ENCODE data around the gene ITGAL.

ITGAL gene

DNA sequence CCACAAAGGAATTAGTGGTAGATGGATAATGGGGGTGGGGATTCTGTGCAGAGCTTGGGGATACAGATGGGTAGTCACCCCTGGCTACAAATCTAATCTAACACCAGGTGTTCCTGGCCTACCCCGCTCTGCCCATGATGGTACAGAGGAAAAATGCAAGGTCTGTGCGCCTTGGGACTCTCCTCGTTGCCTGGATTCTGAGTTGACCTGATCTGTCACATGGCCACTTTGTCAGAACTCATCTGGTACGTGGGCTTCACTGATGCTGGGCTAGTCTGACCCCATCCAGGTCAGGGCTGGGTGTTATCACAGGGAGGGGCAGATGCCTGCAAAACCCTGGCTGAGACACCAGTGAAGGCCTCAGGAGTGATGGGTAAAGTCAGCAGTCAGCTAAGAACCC lies 80.4 kb downstream of the ITGAL start:
- no peak for DNase-seq

DNA sequence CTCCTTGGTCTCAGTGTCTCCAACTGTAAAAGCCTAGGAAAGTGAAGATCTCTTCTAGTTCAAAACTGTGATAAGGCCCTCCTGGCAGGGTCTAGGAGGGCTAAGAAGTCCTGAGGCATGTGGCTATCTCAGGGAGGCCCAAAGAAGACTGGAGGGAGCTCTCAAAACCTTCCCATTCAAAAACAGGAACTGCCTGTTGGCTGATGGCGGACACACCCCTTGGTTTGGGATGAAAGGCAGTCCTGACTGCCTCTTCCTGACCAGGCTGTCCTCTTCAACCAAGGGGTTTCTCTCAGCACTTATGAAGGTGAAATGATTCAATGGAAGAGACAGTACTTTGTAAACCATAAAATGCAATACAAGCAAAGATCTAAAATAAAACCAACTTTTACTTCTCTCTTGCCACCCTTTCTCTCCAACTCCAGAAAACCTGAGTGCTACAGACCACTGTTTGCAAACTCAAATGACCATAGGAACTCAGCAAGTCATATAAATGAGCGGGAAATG lies 80.9 kb downstream of the ITGAL start:
- DNase-seq = no peak

DNA sequence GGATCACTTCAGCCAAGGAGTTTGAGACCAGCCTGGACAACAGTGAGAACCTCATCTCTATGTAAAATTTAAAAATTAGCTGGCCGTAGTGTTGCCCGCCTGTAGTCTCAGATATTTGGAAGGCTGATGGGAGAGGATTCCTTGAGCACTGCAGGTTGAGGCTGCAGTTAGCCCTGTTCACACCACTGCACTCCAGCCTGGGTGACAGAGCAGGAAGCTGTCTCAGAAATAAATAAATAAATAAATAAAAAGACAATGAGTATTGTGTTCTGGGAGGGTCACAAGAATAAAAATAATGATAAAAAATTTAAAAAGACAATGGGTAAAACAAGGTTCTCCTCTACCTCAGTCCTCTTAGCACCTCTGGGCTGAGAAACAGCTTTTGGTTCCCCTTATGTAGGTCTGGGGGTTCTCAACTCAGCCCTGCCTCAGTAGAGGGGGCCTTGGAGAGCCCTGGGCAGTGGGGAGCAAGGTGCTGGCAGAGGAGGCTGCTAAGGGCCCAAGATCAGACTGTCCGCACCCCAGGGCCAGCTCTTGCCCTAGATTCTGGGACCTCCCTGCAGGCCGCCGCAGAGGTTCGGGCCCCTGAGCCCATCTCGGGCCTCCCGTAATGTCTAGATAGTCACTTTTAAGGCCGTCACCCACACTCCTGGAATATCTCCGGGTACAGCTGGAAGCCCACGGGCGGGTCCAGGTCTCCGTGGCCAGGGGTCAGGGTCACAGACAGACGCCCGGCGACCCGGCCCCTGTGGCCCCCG lies 82.2 kb downstream of the ITGAL start:
- no peak for DNase-seq

DNA sequence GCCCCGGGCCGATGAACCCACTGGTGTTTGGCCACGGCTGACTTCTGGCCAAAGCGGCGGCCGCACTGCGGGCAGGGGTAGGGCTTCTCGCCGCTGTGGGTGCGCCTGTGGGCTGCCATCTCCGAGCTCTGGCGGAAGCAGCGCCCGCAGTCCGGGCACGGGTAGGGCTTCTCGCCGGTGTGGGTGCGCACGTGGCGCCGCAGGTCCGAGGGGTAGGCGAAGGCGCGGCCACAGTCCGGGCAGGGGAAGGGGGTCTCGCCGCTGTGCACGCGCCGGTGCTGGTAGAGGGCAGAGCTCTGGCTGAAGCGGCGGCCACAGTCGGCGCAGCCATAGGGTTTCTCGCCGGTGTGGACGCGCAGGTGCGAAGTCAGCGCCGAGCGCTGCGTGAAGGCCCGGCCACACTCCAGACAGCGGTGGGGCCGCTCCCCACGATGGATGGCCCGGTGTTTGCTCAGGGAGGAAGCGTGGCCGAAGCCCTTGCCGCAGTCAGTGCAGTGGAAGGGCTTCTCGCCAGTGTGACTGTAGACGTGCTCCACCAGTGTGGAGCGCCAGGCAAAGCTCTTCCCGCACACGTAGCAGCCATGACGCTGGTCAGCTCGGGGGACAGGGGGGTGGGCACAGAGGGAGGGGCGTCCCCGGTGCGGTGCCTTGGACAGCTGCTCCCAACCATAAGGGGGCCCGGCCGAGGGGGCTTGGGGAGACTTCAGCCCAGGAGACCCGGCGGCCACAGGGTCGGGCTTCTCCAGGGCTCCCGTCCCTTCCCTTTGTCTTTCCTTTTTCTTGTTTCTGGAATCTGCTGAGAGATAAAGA lies 83.0 kb downstream of the ITGAL start:
- no peak for DNase-seq

DNA sequence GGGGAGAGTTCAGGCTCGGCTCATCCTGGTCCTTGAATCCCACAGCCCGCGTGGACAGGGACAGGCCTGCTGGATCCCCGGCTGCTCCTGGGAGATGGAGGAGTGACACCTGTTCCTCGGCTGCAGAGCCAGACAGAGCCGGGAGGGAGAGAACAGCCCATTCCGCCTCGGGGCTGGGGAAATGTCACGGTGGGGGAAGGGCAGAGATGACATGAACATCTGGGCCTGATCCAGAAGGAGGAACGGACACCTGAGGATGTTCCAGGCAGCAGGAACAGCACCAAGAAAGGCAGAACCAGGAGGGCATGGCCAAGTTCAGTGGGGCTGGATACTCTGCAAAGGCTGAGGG lies 83.6 kb downstream of the ITGAL start:
- no peak for DNase-seq

DNA sequence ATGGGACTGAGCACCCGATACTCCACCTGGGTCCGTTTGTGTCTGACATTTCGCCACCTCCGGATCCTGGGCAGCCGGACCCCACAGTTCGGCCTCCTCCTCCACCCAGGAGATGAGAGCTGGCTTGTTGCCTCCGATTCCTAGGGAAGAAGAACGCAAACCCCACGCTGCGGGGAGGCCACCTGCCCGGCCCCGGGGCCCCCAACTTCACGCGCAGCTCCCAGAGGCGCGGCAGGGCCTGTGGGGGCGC lies 85.1 kb downstream of the ITGAL start:
- no peak for DNase-seq

DNA sequence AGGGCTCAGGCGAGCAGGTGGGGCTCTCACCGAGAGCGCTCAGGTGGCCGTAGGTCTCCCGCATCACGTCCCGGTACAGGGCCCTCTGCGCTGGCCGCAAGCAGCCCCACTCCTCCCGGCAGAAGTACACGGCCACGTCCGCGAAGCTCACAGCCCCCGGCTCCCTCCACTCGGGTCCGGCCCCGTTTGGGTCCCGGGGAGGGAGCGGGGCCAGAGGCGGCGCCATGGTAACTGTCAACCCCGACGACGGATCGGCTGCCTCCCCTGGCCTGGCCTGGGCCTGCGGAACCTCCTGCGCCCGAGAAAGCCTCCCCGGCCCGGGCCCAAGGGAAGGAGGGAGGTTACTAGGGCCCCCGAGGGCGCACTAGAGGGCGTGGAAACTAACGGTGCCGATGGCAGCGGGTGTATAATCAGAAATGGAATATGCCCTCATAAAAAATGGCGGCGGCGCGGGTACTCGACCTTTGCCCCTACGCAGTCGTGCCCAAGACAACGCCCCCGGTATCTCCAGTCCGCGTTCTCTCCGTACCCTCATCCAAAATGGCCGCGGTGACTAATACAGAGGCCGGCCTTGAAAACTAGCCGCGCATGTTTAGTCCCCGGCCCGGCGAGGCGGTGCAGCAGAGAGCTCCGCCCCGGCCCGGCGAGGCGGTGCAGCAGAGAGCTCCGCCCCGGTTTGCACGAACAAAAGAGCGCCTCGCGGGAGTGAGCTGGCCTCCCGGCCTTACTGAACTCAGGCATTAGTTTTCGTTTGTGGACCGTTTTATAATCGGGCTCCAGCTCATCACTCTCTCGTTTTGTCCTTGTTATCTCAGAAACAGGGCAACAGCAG lies 85.6 kb downstream of the ITGAL start, which contains the start of gene ZNF764:
TSS of gene ZNF764 (minus strand) at position 418 of the 832 bp plus-strand sequence. CDS start at position 226, 192 bp downstream.
- peak; percentile 99 for DNase-seq

DNA sequence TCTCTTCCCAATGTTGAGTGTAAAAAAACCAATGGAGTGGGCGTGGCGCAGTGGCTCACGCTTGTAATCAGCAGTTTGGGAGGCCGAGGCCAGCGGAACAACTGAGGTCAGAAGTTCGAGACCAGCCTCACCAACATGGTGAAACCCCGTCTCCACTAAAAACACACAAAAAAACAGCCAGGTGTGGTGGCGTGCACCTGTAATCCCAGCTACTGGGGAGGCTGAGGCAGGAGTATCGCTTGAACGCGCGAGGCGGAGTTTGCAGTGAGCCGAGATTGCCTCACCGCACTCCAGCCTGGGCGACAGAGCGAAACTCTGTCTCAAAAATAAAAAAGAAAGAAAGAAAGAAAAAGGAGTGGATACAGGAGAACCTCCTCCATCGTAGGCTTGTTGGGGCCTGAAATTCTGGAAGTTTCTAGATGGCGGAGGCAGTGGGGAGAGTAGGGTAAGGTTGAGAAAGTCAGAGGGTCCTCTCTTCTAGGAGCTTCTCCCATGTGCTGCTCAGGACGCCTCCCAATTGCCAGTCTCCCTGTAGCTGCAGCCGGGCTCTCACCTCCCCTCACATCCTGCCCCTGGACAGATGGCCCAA lies 86.3 kb downstream of the ITGAL start:
- no peak for DNase-seq

DNA sequence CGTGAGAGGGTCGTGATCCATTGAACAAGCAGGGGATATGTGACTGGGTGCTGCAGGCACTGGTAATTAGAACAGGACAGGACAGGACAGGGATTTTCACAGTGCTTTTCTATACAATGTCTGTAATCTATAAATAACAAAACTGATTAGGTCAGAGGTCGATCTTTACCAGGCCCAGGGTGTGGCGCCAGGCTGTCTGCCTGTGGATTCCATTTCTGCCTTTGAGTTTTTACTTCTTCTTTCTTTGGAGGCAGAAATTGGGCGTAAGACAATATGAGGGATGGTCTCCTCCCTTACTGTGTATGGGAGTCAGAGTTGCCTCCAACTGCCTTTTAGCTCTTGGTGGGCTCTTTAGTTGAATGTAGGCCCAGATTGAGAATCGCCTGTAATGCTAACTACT lies 87.1 kb downstream of the ITGAL start:
- DNase-seq = no peak

DNA sequence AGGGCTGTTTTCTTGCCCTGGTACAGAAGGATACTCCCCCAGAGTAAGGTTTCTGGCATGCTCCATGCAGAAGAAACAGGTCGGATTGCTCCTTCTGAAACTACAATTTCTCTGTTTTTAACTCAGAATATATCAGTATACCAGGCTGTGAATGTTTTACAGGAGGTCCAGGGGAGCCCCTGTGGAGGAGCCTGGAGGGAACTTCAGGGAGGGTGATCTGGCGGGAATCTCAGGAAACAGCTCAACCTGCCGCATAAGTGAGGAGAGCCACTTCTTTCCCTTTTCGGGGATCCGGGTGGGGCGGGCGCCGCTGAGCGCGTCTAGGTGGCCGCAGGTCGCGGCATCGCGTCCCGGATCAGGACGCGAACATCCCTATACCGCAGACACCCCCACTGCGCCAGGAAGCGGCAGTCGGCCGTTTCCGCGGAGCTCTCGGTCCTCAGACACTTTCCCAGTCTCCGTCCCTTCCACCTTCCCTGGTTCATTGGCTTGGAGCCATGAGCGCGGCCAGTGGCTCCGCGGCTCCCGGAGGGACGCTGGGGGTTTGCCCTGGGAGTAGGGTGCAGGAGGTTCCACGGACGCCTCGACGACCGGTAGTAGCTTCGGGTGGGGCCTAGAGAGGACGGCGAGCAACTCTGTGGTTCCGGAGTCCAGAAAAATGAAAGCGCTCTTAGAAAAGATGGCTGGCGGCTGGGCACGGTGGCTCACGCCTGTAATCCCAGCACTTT lies 88.7 kb downstream of the ITGAL start:
- no peak for DNase-seq

DNA sequence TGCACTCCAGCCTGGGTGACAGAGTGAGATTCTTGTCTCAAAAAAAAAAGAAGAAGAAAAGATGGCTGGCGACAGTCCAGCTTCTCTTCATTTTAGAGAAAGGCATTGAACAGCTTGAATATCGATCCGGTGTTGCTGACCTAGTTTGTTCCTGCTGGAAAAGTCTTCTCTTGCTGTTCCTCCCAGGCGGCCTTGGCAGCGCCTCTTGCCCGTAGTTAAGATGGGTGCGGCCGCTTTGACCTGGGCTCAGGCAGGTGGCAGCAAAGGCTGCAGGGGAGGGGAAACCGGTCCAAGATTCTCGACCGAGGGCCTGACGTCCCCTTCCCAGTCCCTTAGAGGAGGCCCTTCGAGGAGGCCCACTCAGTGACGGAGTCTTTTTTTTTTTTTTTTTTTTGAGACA lies 89.5 kb downstream of the ITGAL start:
- DNase-seq = no peak

DNA sequence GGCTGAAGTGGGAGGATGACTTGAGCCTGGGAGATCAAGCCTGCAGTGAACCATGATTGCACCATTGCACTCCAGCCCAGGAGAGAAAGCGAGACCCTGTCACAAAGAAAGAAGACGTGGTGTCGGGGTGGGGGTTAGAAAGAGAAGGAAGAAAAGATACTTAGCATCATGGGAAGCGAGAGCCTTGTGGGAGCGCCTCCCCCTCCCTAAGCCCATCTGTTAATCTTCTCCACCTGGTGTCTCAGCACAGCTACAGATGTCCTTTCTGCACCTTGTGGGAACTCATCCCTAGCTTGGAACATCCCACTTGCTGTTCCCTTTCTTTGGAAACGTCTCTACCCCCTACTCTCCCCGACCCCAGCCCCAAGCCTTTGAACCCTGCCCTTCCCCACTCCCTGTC lies 93.0 kb downstream of the ITGAL start:
- no peak for DNase-seq

DNA sequence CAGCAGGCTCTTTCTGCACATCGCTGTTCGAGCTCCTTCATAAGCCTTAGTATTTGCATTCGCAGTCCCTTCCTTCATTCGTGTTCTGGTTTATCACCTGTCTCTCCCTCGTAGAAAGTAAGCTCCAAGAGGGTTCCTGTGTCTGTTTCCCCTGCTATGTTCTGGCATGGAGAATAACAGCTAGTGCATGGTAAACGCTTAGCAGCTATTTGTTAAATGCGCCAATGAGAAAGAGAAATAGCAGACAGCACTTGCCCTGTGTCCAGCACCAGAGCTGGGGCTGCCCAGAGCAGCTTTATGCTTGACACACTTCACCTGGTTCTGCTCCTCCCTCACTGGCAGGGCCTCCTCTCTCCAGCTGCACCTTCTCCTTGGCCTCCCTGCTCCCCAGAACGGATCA lies 93.4 kb downstream of the ITGAL start:
- DNase-seq = no peak

DNA sequence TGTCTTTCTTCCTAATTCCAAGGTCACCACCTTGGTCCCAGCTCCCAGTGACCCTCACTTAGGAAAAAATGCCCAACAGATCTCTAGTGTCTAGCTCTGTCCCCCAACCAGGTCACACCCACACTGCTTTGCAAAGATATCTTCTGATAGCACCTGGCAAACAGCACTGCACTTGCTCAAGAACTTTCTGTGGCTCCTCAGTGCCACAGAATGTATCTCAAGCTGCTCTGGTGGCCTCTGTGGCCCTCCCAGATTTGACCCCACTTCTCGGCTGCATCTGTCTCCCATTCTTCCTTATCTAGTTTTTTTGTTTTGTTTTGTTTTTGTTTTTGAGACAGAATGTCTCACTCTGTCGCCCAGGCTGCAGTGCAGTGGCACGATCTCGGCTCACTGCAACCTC lies 94.0 kb downstream of the ITGAL start:
- DNase-seq = no peak

DNA sequence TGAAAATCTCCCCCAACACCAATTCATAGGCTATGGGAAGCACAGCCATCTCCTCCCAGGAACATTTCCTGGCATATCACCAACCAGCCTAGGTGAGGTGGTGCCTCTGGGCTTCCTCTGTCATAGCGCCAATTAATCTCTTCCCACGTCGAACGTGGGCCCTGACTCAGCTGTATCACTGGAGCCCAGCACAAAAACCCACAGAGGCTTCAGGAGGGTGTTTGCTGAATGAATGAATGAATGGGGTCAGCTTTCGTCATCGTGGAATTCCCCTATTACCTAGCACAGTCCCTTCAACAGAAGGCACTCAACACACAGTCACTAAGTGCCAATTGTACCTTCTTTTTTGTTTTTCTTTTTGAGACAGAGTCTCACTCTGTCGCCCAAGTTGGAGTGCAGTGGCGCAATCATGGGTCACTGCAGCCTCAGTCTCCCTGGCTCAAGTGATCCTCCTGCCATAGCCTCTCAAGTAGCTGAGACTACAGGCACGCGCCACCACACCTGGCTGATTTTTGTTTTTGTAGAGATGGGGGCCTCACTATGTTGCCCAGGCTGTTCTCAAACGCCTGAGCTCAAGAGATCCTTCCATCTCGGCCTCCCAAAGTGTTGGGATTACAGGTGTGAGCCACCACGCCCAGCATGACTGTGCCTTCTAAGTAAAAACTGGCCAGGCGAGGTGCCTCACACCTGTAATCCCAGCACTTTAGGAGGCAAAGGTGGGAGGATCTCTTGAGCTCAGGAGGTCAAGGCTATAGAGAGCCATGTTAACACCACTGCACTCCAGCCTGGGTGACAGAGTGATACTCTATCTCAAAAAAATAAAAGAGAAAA lies 94.8 kb downstream of the ITGAL start:
- no peak for DNase-seq

DNA sequence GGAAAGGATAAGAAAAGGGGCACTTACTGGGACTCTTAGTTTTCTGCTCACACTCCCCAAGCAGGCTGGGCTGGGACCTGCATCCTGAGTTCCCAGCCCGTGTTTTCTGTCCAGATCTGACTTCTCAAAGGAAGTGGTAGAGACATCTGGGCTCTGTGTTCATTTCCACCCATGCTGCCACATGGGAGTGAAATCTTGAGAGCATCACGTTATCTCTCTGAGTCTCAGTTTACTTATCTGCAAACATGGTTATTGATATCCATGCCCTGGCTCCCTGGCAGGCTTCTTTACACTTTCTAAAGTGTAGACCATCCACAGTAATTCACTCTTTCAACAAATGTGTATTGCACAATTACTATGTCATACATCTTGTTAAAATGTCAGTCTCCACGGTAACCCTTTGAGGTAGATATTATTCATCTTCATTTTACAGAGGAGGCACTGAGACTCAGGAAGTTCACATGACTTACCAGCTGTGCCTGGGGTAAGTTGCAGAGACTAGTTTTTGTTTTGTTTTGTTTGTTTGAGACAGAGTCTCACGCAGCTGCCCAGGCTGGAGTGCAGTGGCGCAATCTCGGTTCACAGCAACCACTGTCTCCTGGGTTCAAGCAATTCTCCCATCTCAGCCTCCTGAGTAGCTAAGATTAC lies 95.6 kb downstream of the ITGAL start:
- peak; percentile 37 for DNase-seq

DNA sequence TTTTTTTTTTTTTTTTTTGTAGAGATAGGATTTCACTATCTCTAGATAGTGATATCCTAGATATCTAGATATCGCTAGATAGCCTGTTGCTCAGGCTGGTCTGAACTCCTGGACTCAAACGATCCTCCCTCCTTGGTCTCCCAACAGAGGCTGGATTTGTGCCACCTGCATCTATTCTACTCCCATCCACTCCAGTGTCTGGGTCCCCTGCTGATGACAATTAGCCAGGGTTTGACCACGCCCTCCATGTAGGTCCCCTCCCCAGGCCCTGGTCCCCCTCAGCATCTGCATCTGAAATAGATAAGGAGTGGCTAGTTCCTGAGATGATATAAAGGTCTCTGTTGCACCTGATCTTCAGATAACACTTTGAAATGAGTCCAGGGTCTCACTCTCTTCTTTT lies 96.7 kb downstream of the ITGAL start:
- no peak for DNase-seq

DNA sequence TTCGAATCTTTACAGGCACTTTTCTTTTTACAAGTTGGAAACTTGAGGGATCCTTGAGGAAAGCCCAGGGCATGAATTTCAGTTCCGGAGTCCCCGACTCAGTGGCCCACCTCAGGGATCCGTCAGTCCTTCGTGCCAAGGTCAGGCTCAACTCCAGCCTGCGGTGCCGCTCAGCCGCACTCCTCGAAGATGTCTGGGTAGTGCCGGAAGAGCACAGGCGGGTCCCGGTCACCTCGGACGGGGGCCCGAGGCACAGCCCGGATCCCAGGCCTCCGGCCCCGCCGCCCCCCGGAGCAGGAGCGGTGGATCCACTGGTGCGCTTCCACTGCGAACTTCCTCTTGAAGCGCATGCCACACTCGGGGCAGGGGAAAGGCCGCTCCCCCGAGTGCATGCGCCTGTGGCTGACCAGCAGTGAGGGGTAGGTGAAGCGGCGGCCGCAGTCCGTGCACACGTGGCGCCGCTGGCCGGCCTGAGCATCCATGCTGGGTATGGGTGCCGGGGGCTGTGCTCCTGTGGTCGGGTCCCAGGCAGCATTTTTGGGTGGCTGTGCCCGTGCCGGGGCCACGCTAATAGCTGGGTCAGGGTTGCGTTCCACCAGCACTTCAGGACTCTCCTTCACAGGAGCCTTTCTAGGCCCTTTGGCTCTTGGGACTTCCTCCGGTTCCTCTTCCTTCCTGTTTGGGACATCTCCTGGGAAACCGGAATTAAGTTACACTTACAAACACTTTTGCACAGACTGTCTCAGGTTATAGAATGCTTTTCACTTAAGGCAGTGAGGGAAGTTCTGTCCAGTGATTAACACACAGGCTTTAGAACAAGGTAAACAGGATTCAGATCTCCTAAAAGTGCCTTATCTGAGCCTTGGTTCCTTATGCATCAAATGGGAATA lies 97.4 kb downstream of the ITGAL start:
- DNase-seq = no peak

DNA sequence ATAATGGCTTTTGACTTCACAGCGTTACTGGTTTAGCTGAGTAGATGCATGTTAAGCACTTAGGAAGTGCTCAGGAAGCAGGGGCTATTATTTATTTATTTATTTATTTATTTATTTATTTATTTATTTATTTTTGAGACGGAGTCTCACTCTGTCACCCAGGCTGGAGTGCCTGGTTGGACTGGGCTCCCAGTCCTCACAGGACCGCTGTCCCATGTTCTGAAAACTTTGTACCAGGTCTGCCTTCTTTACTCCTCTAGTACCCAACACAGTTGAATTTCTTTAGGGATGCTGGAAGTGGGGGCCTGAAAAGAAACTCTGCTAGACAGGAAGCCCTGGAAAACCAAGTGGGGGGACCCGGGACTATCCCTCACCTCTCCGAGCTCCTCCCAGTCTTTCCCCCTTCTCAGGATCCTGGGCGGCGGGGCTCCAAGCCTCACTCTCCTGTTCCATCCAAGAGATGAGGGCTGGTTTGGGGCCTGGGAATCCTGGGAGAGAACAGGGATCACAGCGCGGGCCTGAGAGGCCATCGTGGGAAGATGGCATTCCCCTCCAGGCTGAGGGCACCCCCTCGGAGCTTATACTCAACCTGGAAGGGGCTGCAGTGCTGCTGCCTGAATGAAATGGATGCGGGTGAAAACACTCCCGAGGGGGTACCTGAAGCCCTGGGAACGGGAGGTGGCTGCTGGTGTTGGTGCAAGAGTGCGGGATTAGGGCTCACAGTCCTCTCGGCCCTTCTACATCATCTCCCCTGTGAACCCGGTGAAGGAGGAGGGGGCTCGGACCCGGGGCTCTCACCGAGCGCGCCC lies 98.3 kb downstream of the ITGAL start:
- DNase-seq = peak; percentile 58

Data from NCI-H146 (cell line).